ENCODE data around the gene PDCD4. TPM values are rescaled to one million over a fixed set of nuclear protein-coding genes. Genes with fewer than 3 reads are reported as not detected.

PDCD4 gene
- total and polyA plus RNA-seq, 2 of the 8 experiments (the other 6 are each of a cell fraction or from before 2014, with no cell fraction given): 3.3 to 26.8 TPM

GRCh38 chr10:110876000-110876399, 4.3 kb downstream of the PDCD4 start (continued):
- TF ChIP-seq, protein P1, sequence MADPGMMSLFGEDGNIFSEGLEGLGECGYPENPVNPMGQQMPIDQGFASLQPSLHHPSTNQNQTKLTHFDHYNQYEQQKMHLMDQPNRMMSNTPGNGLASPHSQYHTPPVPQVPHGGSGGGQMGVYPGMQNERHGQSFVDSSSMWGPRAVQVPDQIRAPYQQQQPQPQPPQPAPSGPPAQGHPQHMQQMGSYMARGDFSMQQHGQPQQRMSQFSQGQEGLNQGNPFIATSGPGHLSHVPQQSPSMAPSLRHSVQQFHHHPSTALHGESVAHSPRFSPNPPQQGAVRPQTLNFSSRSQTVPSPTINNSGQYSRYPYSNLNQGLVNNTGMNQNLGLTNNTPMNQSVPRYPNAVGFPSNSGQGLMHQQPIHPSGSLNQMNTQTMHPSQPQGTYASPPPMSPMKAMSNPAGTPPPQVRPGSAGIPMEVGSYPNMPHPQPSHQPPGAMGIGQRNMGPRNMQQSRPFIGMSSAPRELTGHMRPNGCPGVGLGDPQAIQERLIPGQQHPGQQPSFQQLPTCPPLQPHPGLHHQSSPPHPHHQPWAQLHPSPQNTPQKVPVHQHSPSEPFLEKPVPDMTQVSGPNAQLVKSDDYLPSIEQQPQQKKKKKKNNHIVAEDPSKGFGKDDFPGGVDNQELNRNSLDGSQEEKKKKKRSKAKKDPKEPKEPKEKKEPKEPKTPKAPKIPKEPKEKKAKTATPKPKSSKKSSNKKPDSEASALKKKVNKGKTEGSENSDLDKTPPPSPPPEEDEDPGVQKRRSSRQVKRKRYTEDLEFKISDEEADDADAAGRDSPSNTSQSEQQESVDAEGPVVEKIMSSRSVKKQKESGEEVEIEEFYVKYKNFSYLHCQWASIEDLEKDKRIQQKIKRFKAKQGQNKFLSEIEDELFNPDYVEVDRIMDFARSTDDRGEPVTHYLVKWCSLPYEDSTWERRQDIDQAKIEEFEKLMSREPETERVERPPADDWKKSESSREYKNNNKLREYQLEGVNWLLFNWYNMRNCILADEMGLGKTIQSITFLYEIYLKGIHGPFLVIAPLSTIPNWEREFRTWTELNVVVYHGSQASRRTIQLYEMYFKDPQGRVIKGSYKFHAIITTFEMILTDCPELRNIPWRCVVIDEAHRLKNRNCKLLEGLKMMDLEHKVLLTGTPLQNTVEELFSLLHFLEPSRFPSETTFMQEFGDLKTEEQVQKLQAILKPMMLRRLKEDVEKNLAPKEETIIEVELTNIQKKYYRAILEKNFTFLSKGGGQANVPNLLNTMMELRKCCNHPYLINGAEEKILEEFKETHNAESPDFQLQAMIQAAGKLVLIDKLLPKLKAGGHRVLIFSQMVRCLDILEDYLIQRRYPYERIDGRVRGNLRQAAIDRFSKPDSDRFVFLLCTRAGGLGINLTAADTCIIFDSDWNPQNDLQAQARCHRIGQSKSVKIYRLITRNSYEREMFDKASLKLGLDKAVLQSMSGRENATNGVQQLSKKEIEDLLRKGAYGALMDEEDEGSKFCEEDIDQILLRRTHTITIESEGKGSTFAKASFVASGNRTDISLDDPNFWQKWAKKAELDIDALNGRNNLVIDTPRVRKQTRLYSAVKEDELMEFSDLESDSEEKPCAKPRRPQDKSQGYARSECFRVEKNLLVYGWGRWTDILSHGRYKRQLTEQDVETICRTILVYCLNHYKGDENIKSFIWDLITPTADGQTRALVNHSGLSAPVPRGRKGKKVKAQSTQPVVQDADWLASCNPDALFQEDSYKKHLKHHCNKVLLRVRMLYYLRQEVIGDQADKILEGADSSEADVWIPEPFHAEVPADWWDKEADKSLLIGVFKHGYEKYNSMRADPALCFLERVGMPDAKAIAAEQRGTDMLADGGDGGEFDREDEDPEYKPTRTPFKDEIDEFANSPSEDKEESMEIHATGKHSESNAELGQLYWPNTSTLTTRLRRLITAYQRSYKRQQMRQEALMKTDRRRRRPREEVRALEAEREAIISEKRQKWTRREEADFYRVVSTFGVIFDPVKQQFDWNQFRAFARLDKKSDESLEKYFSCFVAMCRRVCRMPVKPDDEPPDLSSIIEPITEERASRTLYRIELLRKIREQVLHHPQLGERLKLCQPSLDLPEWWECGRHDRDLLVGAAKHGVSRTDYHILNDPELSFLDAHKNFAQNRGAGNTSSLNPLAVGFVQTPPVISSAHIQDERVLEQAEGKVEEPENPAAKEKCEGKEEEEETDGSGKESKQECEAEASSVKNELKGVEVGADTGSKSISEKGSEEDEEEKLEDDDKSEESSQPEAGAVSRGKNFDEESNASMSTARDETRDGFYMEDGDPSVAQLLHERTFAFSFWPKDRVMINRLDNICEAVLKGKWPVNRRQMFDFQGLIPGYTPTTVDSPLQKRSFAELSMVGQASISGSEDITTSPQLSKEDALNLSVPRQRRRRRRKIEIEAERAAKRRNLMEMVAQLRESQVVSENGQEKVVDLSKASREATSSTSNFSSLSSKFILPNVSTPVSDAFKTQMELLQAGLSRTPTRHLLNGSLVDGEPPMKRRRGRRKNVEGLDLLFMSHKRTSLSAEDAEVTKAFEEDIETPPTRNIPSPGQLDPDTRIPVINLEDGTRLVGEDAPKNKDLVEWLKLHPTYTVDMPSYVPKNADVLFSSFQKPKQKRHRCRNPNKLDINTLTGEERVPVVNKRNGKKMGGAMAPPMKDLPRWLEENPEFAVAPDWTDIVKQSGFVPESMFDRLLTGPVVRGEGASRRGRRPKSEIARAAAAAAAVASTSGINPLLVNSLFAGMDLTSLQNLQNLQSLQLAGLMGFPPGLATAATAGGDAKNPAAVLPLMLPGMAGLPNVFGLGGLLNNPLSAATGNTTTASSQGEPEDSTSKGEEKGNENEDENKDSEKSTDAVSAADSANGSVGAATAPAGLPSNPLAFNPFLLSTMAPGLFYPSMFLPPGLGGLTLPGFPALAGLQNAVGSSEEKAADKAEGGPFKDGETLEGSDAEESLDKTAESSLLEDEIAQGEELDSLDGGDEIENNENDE (IDR thresholded peaks at IDR 0.05; ENCODE audit: insufficient replicate concordance, low read length): no peak
- TF ChIP-seq RNF2 (IDR thresholded peaks at IDR 0.05; ENCODE audit: borderline replicate concordance, low read depth, low read length, missing control alignments, poor library complexity, severe bottlenecking) (no peak), GABPA (IDR thresholded peaks at IDR 0.05; ENCODE audit: borderline replicate concordance, insufficient read depth, low read length) (no peak), SRF (IDR thresholded peaks at IDR 0.05; ENCODE audit: low read depth, low read length) (no peak), CBX5 (IDR thresholded peaks at IDR 0.05; ENCODE audit: low read depth, low read length) (no peak), CEBPB (IDR thresholded peaks at IDR 0.05; ENCODE audit: low read depth, low read length) (no peak), CHD2 (IDR thresholded peaks at IDR 0.05; ENCODE audit: low read length) (no peak), ZNF274 (IDR thresholded peaks at IDR 0.05; ENCODE audit: borderline replicate concordance, extremely low read depth, low read length) (no peak), POLR2A (IDR thresholded peaks at IDR 0.05; ENCODE audit: control extremely low read depth in 1 of 2, low read depth in 2 of 2, low read length in 2 of 2) (no peak), BCL11A (IDR thresholded peaks at IDR 0.05; ENCODE audit: low read depth in 2 of 2, low read length in 2 of 2) (no peak), SIX5 (IDR thresholded peaks at IDR 0.05; ENCODE audit: low read depth, low read length) (no peak)
